NCI-H1092 (cell line): ENCODE results near the gene ZNF830.
"Not testable (repeated sequence)": the region's sequence is repeated elsewhere in the genome, so short reads cannot be mapped to it uniquely, and the experiment has no call there.

Experiments used
- DNase-seq: peaks from one replicate; lab custom pipeline; 2025; lab: John Stamatoyannopoulos, UW

Gene ZNF830

GRCh38 chr17:34961093-34961911 is at the start of gene ZNF830, which contains the start of gene CCT6B:
ZNF830 (plus strand) TSS chr17:34961540; CDS start chr17:34961567, 27 bp downstream.
CCT6B (minus strand) TSS chr17:34961460; CDS start chr17:34961393, 67 bp downstream.
- DNase-seq = peak; percentile 93

GRCh38 chr17:34913001-34913400 is 48.3 kb upstream of the ZNF830 start:
- DNase-seq = no peak

GRCh38 chr17:34916120-34916519 is 45.2 kb upstream of the ZNF830 start:
- no peak for DNase-seq

GRCh38 chr17:34917381-34917780 is 44.0 kb upstream of the ZNF830 start:
- DNase-seq = no peak

- no peak for DNase-seq
These were observed 40.7 kb upstream of the ZNF830 start for GRCh38 chr17:34920676-34921075.

GRCh38 chr17:34926661-34927060 is 34.7 kb upstream of the ZNF830 start:
- no peak for DNase-seq

- no peak for DNase-seq
These were observed 31.1 kb upstream of the ZNF830 start for GRCh38 chr17:34930283-34930682.

- DNase-seq = not testable (repeated sequence)
These were observed 10.6 kb upstream of the ZNF830 start for GRCh38 chr17:34950780-34951179.

GRCh38 chr17:34958438-34958837 is 2.9 kb upstream of the ZNF830 start:
- DNase-seq = no peak

- DNase-seq = no peak
These were observed 12.8 kb downstream of the ZNF830 start for GRCh38 chr17:34974179-34974578.

GRCh38 chr17:34974794-34975785 is 13.8 kb downstream of the ZNF830 start:
- DNase-seq = no peak

- no peak for DNase-seq
These were observed 17.8 kb downstream of the ZNF830 start for GRCh38 chr17:34979153-34979552.

- DNase-seq = no peak
These were observed 18.5 kb downstream of the ZNF830 start for GRCh38 chr17:34979650-34980352.

- DNase-seq = peak; percentile 90
These were observed 19.0 kb downstream of the ZNF830 start, which contains the start of gene LIG3 for GRCh38 chr17:34980353-34980680. LIG3 (plus strand) TSS chr17:34980512; CDS start chr17:34983006, 2,494 bp downstream.

GRCh38 chr17:34980681-34981537 is 19.6 kb downstream of the ZNF830 start:
- peak; percentile 63 for DNase-seq

- DNase-seq = no peak
These were observed 20.4 kb downstream of the ZNF830 start for GRCh38 chr17:34981538-34982241.

GRCh38 chr17:34987232-34987631 is 25.9 kb downstream of the ZNF830 start:
- DNase-seq = no peak

GRCh38 chr17:34988644-34989043 is 27.3 kb downstream of the ZNF830 start:
- no peak for DNase-seq

GRCh38 chr17:34989473-34989872 is 28.1 kb downstream of the ZNF830 start:
- DNase-seq = no peak

- no peak for DNase-seq
These were observed 29.6 kb downstream of the ZNF830 start for GRCh38 chr17:34990921-34991365.
